ENCODE measurements around the gene KIF15.

- TF ChIP-seq CTCF (IDR thresholded peaks at IDR 0.05) = no peak
- TF ChIP-seq POLR2A (IDR thresholded peaks at IDR 0.05) = no peak
These were observed 138.2 kb downstream of the KIF15 start for GRCh38 chr3:44899683-44900367.

Measured in thyroid gland (tissue), 4 donors.